HCT116 (cell line): ENCODE measurements around the gene PSMB9. TPM values are rescaled to one million over a fixed set of nuclear protein-coding genes. Genes with fewer than 3 reads are reported as not detected.

Source experiments
- ATAC-seq: fragments of 200-7000 bp; cut with Tn5 transposase; 2 replicates; pipeline ENCODE4 v1.9.1; 2020; ENCODE audit warnings: mild to moderate bottlenecking, moderate library complexity
- BruUV-seq: library from RNA; stranded (reverse); fragments of 400-500 nt; replicated peaks from 2 replicates; lab custom pipeline; 2021; lab: Mats Ljungman, UMichigan
- CTCF ChIA-PET: fragments of 300-600 bp; sonication (Branson Sonifier 250); formaldehyde crosslinking; loops from one replicate; lab custom pipeline; 2021; ENCODE audit warnings: antibody characterized with exemption; lab: Charles Lee
- POLR2A ChIA-PET: fragments of 300-600, 350-600 bp; sonication (Branson Sonifier 250); formaldehyde crosslinking; loops from one replicate; lab custom pipeline; 2021; ENCODE audit warnings: antibody characterized with exemption; lab: Charles Lee
- RAD21 ChIA-PET, 2 experiments: fragments of 300-600 bp; sonication (Branson Sonifier 250); formaldehyde crosslinking; loops; one replicate each; lab custom pipeline; 2023; ENCODE audit warnings: low total read pairs in 2 of 2; ENCODE audit not compliant: uncharacterized antibody in 2 of 2, unreplicated experiment in 2 of 2, low non-redundant PET in 1 of 2; lab: Charles Lee
- DNase-seq: peaks from one replicate; pipeline ENCODE4 v3.0.0-alpha.2; 2010; ENCODE audit warnings: low read depth, low spot score
- H2AFZ ChIP-seq: fragments of 200-600 bp; shearing (Covaris generic), sonication (generic); 2 replicates; pipeline ENCODE4 v1.6.1; 2017; ENCODE audit warnings: low read depth, mixed run types, mixed read lengths, antibody characterized with exemption, low read length; ENCODE audit not compliant: poor library complexity, severe bottlenecking
- H3K27ac ChIP-seq: 2 replicates; pipeline ENCODE4 v1.5.1; 2012; ENCODE audit warnings: low read depth, low read length
- H3K27me3 ChIP-seq: fragments of 200-600 bp; sonication (generic); 2 replicates; pipeline ENCODE4 v1.6.1; 2016; ENCODE audit warnings: mixed run types, low read length, mixed read lengths; ENCODE audit not compliant: insufficient read depth
- H3K36me3 ChIP-seq, 2 experiments: fragments of 200-500 bp in 1 of 2; fragments of 200-600 bp in 1 of 2; sonication (Bioruptor generic) in 1 of 2; sonication (generic) in 1 of 2; 2 replicates each; pipeline versions ENCODE4 v1.5.1 to v1.6.1; 2014 to 2016; ENCODE audit warnings: low read length in 2 of 2, inconsistent platforms in 1 of 2, mixed read lengths in 1 of 2, mixed run types in 1 of 2; ENCODE audit not compliant: insufficient read depth in 2 of 2, control insufficient read depth in 1 of 2
- H3K4me1 ChIP-seq, 2 experiments: fragments of 200-600 bp in 1 of 2; sonication (generic) in 1 of 2; 2 replicates each; pipeline versions ENCODE4 v1.5.1 to v1.6.1; 2012 to 2017; ENCODE audit warnings: low read length in 2 of 2, inconsistent platforms in 1 of 2, mild to moderate bottlenecking in 1 of 2, mixed read lengths in 1 of 2, mixed run types in 1 of 2, moderate library complexity in 1 of 2; ENCODE audit not compliant: insufficient read depth in 2 of 2, control insufficient read depth in 1 of 2
- H3K4me2 ChIP-seq: fragments of 200-600 bp; sonication (generic); 2 replicates; pipeline ENCODE4 v1.6.1; 2017; ENCODE audit warnings: mixed run types, low read length, mixed read lengths
- H3K4me3 ChIP-seq, 2 experiments: fragments of 200-600 bp in 1 of 2; sonication (generic) in 1 of 2; replicated peaks in 1 of 2; 2 replicates each; pipeline ENCODE4 v1.5.1; 2011 to 2016; ENCODE audit warnings: low read length in 2 of 2, control low read depth in 1 of 2, low read depth in 1 of 2, mild to moderate bottlenecking in 1 of 2, mixed read lengths in 1 of 2, mixed run types in 1 of 2
- H3K79me2 ChIP-seq: fragments of 200-600 bp; sonication (generic); 2 replicates; pipeline ENCODE4 v1.6.1; 2017; ENCODE audit warnings: mild to moderate bottlenecking, mixed run types, low read length, moderate library complexity, mixed read lengths; ENCODE audit not compliant: insufficient read depth
- H3K9ac ChIP-seq: fragments of 200-600 bp; sonication (generic); 2 replicates; pipeline ENCODE4 v1.6.1; 2016; ENCODE audit warnings: low read length, mixed read lengths
- H3K9me2 ChIP-seq: fragments of 200-600 bp; sonication (generic), shearing (Covaris generic); 2 replicates; pipeline ENCODE4 v1.6.1; 2017; ENCODE audit warnings: mixed run types, mild to moderate bottlenecking, moderate library complexity; ENCODE audit not compliant: insufficient read depth
- H3K9me3 ChIP-seq, 2 experiments: fragments of 200-500 bp in 1 of 2; fragments of 200-600 bp in 1 of 2; sonication (Bioruptor generic) in 1 of 2; sonication (generic) in 1 of 2; 2 replicates each; pipeline ENCODE4 v1.6.1; 2014 to 2017; ENCODE audit warnings: low read length in 2 of 2, mixed read lengths in 2 of 2, inconsistent platforms in 1 of 2, low read depth in 1 of 2, mild to moderate bottlenecking in 1 of 2, mixed run types in 1 of 2, moderate library complexity in 1 of 2; ENCODE audit not compliant: control insufficient read depth in 1 of 2, insufficient read depth in 1 of 2
- H4K20me1 ChIP-seq: fragments of 200-600 bp; sonication (generic), shearing (Covaris generic); 2 replicates; pipeline ENCODE4 v1.6.1; 2017; ENCODE audit warnings: mixed run types, mild to moderate bottlenecking, moderate library complexity; ENCODE audit not compliant: insufficient read depth
- CEBPB ChIP-seq: IDR thresholded peaks from 2 replicates; pipeline ENCODE4 v1.6.1; 2012; ENCODE audit warnings: low read depth
- EGR1 ChIP-seq: IDR thresholded peaks from 2 replicates; pipeline ENCODE4 v1.6.1; 2012; ENCODE audit warnings: low read depth
- ELF1 ChIP-seq: IDR thresholded peaks from 2 replicates; pipeline ENCODE4 v1.6.1; 2012; ENCODE audit warnings: low read depth, borderline replicate concordance
- JUND ChIP-seq: IDR thresholded peaks from 2 replicates; pipeline ENCODE4 v1.6.1; 2012
- POLR2A ChIP-seq: IDR thresholded peaks from 2 replicates; pipeline ENCODE4 v1.7.0; 2011; ENCODE audit warnings: borderline replicate concordance; ENCODE audit not compliant: insufficient read depth, insufficient read length; ENCODE audit errors: extremely low read depth
- POLR2AphosphoS5 ChIP-seq: IDR thresholded peaks from 2 replicates; pipeline ENCODE4 v1.6.1; 2011; ENCODE audit warnings: mild to moderate bottlenecking, low read depth, low read length, moderate library complexity
- SIN3A ChIP-seq: IDR thresholded peaks from 2 replicates; pipeline ENCODE4 v1.6.1; 2012; ENCODE audit warnings: low read depth
- SP1 ChIP-seq: IDR thresholded peaks from 2 replicates; pipeline ENCODE4 v1.6.1; 2012; ENCODE audit warnings: low read depth
- SRF ChIP-seq: IDR thresholded peaks from 2 replicates; pipeline ENCODE4 v1.6.1; 2012; ENCODE audit warnings: low read depth
- YY1 ChIP-seq: IDR thresholded peaks from 2 replicates; pipeline ENCODE4 v1.6.1; 2011; ENCODE audit warnings: low read length, low read depth, moderate library complexity, mild to moderate bottlenecking; ENCODE audit not compliant: insufficient replicate concordance; ENCODE audit errors: extremely low read depth
- ZNF274 ChIP-seq: fragments of 200-500 bp; sonication (Bioruptor generic); IDR thresholded peaks from 2 replicates; pipeline ENCODE4 v1.6.1; 2014; ENCODE audit warnings: mild to moderate bottlenecking, low read depth, low read length, inconsistent platforms
- intact Hi-C: fragments of 100-400 bp; cut with micrococcal nuclease; formaldehyde crosslinking; loops from 2 replicates; pipeline ENCODE4 v1.10.0; 2022
- total RNA-seq: library from RNA; stranded (reverse); gene quantifications from one replicate; pipeline ENCODE4 v1.2.1, GENCODE V29; 2021; ENCODE audit not compliant: unreplicated experiment
- TF ChIP-seq, protein P1 (sequence below): IDR thresholded peaks from 2 replicates; pipeline ENCODE4 v1.6.1; 2012
- TF ChIP-seq, protein P2 (sequence below): IDR thresholded peaks from 2 replicates; pipeline ENCODE4 v1.6.1; 2011; ENCODE audit warnings: mild to moderate bottlenecking, low read length, moderate library complexity; ENCODE audit not compliant: insufficient replicate concordance; ENCODE audit errors: extremely low read depth
- TF ChIP-seq, protein P3 (sequence below): IDR thresholded peaks from 2 replicates; pipeline ENCODE4 v1.6.1; 2012
- TF ChIP-seq, protein P4 (sequence below), 3 experiments: fragments of 200-600 bp in 1 of 3; sonication (generic) in 1 of 3; IDR thresholded peaks in 2 of 3; conservative IDR thresholded peaks in 1 of 3; 2 replicates each; pipeline ENCODE4 v1.5.1; 2012 to 2017; ENCODE audit warnings: low read depth in 2 of 3, low read length in 2 of 3, antibody characterized with exemption in 1 of 3, borderline replicate concordance in 1 of 3, control low read depth in 1 of 3, mild to moderate bottlenecking in 1 of 3, mixed read lengths in 1 of 3, mixed run types in 1 of 3, moderate library complexity in 1 of 3; ENCODE audit not compliant: insufficient read depth in 1 of 3

PSMB9 gene
- total RNA-seq, 1 experiment from 2014 or later = 8.1 TPM

DNA sequence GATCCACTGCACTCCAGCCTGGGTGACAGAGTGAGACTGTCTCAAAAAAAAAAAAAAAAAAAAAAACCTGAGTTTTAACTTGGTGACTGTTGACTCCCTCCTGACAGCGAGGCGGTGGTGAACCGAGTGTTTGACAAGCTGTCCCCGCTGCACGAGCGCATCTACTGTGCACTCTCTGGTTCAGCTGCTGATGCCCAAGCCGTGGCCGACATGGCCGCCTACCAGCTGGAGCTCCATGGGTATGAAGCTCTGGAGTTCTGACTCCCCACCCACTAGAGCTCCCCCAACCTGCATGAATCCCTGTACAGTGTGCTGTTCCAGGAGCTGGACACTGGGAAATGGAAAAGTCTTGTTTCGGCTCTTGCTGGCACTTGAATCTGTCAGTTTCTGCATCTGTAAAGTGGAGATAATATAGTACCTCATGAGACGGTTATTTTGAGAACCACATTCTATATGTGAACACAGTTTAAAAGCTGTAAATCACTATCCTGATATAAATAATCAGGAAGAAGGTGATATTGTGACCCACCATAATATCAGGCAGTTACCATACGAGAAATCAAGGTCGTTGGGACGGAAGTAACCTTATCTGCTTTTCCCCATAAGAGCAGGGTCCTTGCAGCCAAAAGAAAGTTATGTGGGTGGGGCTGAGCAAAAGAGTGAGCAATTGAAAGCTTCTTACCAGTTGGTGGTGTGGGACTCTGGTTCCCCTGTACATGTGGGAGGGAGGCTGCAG is 3.3 kb downstream of the PSMB9 start:
- intact Hi-C loops = no loop called here
- H3K27ac ChIP-seq = no peak overlapping the region
- no peaks in the 10 kb centered on the region for H3K36me3 ChIP-seq
- CTCF ChIA-PET = interaction anchor here (1.0 to 5.9 kb wide), 4 partner anchors 11 to 31 kb away, joined by 3 to 80 read pairs (median 4); partner anchors contain the start of gene TAP2
- no peaks in the 10 kb centered on the region for H3K79me2 ChIP-seq
- no peak overlapping the region for H2AFZ ChIP-seq
- H3K9ac ChIP-seq = no peak overlapping the region
- no peaks in the 10 kb centered on the region for H3K27me3 ChIP-seq
- DNase-seq = no peak
- no peak overlapping the region for H3K4me3 ChIP-seq
- no peaks in the 10 kb centered on the region for H3K9me2 ChIP-seq
- no peaks in the 10 kb centered on the region for H3K9me3 ChIP-seq
- no peak for ATAC-seq
- RAD21 ChIA-PET = interaction anchor here in 1 of 2 experiments (1.4 kb wide), 1 partner anchor 19 kb away, joined by 3 read pairs; the partner anchor contains the start of gene TAP2
- H3K4me2 ChIP-seq = no peak overlapping the region
- H3K4me1 ChIP-seq = peaks cover 5 to 30% of the 10 kb centered on the region in 2 experiments; a peak in 3 of 4 replicates
- BruUV-seq = no TSS peak
- POLR2A ChIA-PET = interaction anchor here (1.7 kb wide), 1 partner anchor 19 kb away, joined by 5 read pairs; the partner anchor contains the start of gene TAP2
- TF ChIP-seq, protein P1, sequence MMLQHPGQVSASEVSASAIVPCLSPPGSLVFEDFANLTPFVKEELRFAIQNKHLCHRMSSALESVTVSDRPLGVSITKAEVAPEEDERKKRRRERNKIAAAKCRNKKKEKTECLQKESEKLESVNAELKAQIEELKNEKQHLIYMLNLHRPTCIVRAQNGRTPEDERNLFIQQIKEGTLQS = no peak
- TF ChIP-seq, protein P2, sequence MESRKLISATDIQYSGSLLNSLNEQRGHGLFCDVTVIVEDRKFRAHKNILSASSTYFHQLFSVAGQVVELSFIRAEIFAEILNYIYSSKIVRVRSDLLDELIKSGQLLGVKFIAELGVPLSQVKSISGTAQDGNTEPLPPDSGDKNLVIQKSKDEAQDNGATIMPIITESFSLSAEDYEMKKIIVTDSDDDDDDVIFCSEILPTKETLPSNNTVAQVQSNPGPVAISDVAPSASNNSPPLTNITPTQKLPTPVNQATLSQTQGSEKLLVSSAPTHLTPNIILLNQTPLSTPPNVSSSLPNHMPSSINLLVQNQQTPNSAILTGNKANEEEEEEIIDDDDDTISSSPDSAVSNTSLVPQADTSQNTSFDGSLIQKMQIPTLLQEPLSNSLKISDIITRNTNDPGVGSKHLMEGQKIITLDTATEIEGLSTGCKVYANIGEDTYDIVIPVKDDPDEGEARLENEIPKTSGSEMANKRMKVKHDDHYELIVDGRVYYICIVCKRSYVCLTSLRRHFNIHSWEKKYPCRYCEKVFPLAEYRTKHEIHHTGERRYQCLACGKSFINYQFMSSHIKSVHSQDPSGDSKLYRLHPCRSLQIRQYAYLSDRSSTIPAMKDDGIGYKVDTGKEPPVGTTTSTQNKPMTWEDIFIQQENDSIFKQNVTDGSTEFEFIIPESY = no peak
- no peak for TF ChIP-seq POLR2A
- no peak for TF ChIP-seq SP1
- no peak for TF ChIP-seq ZNF274
- no peak for TF ChIP-seq JUND
- TF ChIP-seq SRF = no peak
- no peak for TF ChIP-seq POLR2AphosphoS5
- no peak for TF ChIP-seq CEBPB
- TF ChIP-seq YY1 = no peak
- TF ChIP-seq, protein P3, sequence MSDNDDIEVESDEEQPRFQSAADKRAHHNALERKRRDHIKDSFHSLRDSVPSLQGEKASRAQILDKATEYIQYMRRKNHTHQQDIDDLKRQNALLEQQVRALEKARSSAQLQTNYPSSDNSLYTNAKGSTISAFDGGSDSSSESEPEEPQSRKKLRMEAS = no peak
- no peak for TF ChIP-seq SIN3A
- TF ChIP-seq, protein P4, sequence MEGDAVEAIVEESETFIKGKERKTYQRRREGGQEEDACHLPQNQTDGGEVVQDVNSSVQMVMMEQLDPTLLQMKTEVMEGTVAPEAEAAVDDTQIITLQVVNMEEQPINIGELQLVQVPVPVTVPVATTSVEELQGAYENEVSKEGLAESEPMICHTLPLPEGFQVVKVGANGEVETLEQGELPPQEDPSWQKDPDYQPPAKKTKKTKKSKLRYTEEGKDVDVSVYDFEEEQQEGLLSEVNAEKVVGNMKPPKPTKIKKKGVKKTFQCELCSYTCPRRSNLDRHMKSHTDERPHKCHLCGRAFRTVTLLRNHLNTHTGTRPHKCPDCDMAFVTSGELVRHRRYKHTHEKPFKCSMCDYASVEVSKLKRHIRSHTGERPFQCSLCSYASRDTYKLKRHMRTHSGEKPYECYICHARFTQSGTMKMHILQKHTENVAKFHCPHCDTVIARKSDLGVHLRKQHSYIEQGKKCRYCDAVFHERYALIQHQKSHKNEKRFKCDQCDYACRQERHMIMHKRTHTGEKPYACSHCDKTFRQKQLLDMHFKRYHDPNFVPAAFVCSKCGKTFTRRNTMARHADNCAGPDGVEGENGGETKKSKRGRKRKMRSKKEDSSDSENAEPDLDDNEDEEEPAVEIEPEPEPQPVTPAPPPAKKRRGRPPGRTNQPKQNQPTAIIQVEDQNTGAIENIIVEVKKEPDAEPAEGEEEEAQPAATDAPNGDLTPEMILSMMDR (IDR thresholded peaks at IDR 0.05 in 2 of 3, conservative IDR thresholded peaks at IDR 0.05 in 1 of 3; ENCODE audit: borderline replicate concordance in 1 of 3, insufficient read depth in 1 of 3, low read depth in 2 of 3, low read length in 2 of 3) = no peak
- TF ChIP-seq EGR1 = no peak
- TF ChIP-seq ELF1 = no peak
- TF ChIP-seq, all 23 proteins: peak for 0
- H4K20me1 ChIP-seq = no peaks in the 10 kb centered on the region
